GM19239 (cell line): ENCODE measurements around the gene HRK.

Source experiments
- DNase-seq: peaks from one replicate; pipeline ENCODE4 v3.0.0; 2011; ENCODE audit warnings: low spot score; ENCODE audit not compliant: insufficient read length
- FAIRE-seq: peaks from 2 replicates; lab custom pipeline; 2011; peaks lifted over from hg19 to GRCh38; lab: Jason Lieb, UNC

The HRK gene

GRCh38 chr12:116881325-116881876, at the start of gene HRK:
Gene HRK (minus strand): TSS chr12:116881441. CDS start chr12:116881307, 134 bp downstream.
- FAIRE-seq (no peak), DNase-seq (no peak)

GRCh38 chr12:116929885-116930284, 48.6 kb upstream of the HRK start:
- DNase-seq (no peak), FAIRE-seq (no peak)

- DNase-seq = no peak
- FAIRE-seq = no peak
These were observed 47.3 kb upstream of the HRK start for GRCh38 chr12:116928504-116928903.

- FAIRE-seq (no peak), DNase-seq (no peak)
These were observed 46.2 kb upstream of the HRK start for GRCh38 chr12:116927244-116927940.

- FAIRE-seq (no peak), DNase-seq (no peak)
These were observed 45.3 kb upstream of the HRK start for GRCh38 chr12:116926283-116927243.

- DNase-seq = no peak
- peak; percentile 91 for FAIRE-seq
These were observed 43.6 kb upstream of the HRK start for GRCh38 chr12:116924558-116925453.

- FAIRE-seq (peak; percentile 86), DNase-seq (no peak)
These were observed 41.1 kb upstream of the HRK start for GRCh38 chr12:116922194-116922897.

- no peak for DNase-seq
- no peak for FAIRE-seq
These were observed 39.7 kb upstream of the HRK start for GRCh38 chr12:116920939-116921338.

- no peak for FAIRE-seq
- DNase-seq = no peak
These were observed 38.7 kb upstream of the HRK start for GRCh38 chr12:116919706-116920485.

GRCh38 chr12:116919247-116919661, 38.0 kb upstream of the HRK start:
- no peak for DNase-seq
- FAIRE-seq = no peak

- no peak for FAIRE-seq
- DNase-seq = no peak
These were observed 37.2 kb upstream of the HRK start for GRCh38 chr12:116918464-116918863.

- DNase-seq (no peak), FAIRE-seq (no peak)
These were observed 35.5 kb upstream of the HRK start for GRCh38 chr12:116916714-116917114.

GRCh38 chr12:116916122-116916521, 34.9 kb upstream of the HRK start:
- DNase-seq = no peak
- FAIRE-seq = no peak

- DNase-seq (no peak), FAIRE-seq (no peak)
These were observed 34.1 kb upstream of the HRK start for GRCh38 chr12:116915326-116915725.

GRCh38 chr12:116910645-116911451, 29.6 kb upstream of the HRK start, which contains the start of gene FBXW8:
Gene FBXW8 (plus strand): TSS chr12:116910950. CDS start chr12:116911038, 88 bp downstream.
- peak; percentile 76 for DNase-seq
- peak; percentile 64 for FAIRE-seq

GRCh38 chr12:116910280-116910644, 29.0 kb upstream of the HRK start:
- DNase-seq = no peak
- peak; percentile 60 for FAIRE-seq

GRCh38 chr12:116906285-116906684, 25.0 kb upstream of the HRK start:
- DNase-seq (no peak), FAIRE-seq (no peak)

GRCh38 chr12:116903818-116904217, 22.6 kb upstream of the HRK start:
- no peak for FAIRE-seq

More at GRCh38 chr12:116903818-116904217, 22.6 kb upstream of the HRK start:
- no peak for DNase-seq
